Measurements from ENCODE around the gene ART4. TPM values are rescaled to one million over a fixed set of nuclear protein-coding genes. Genes with fewer than 3 reads are reported as not detected.

Gene ART4
- polyA plus RNA-seq, 1 experiment, result not detected

- ChIA-PET CTCF (interaction anchor here (0.7 kb wide), 1 partner anchor 23 kb away, joined by 4 read pairs; no protein-coding TSS in a partner anchor), POLR2A (no interaction called here)
- Histone ChIP-seq H3K27ac (ENCODE audit: low read depth, low read length) (no peak overlapping the region), H3K9me3 (ENCODE audit: control insufficient read depth, insufficient read depth, low read length) (peaks cover 6% of the 10 kb centered on the region), H3K27me3 (ENCODE audit: control insufficient read depth, insufficient read depth, low read length) (no peaks in the 10 kb centered on the region), H3K4me3 (ENCODE audit: low read depth, low read length) (no peak overlapping the region)
- no peak for DNase-seq (ENCODE audit: low read depth, low spot score)
- TF ChIP-seq CTCF (IDR thresholded peaks at IDR 0.05; ENCODE audit: low read depth, low read length), result no peak
These were observed 25.7 kb upstream of the ART4 start for GRCh38 chr12:14868916-14869506.

- ChIA-PET CTCF (interaction anchor here (0.6 kb wide), 1 partner anchor 14 kb away, joined by 3 read pairs; no protein-coding TSS in a partner anchor), POLR2A (no interaction called here)
- Histone ChIP-seq H3K4me3 (ENCODE audit: low read depth, low read length) (no peak overlapping the region), H3K27ac (ENCODE audit: low read depth, low read length) (no peak overlapping the region), H3K9me3 (ENCODE audit: control insufficient read depth, insufficient read depth, low read length) (peaks cover 4% of the 10 kb centered on the region; the same call in 1 of the 2 replicates), H3K27me3 (ENCODE audit: control insufficient read depth, insufficient read depth, low read length) (no peaks in the 10 kb centered on the region)
- no peak for DNase-seq (ENCODE audit: low read depth, low spot score)
- TF ChIP-seq CTCF (IDR thresholded peaks at IDR 0.05; ENCODE audit: low read depth, low read length), result no peak
These were observed 17.2 kb upstream of the ART4 start for GRCh38 chr12:14860490-14860889.

GRCh38 chr12:14858513-14858912 lies 15.2 kb upstream of the ART4 start:
- no peak for DNase-seq (ENCODE audit: low read depth, low spot score)
- TF ChIP-seq CTCF (IDR thresholded peaks at IDR 0.05; ENCODE audit: low read depth, low read length), result no peak
- H3K4me3 ChIP-seq (ENCODE audit: low read depth, low read length), result no peak overlapping the region
- ChIA-PET POLR2A (no interaction called here), CTCF (no interaction called here)
- H3K27ac ChIP-seq (ENCODE audit: low read depth, low read length), result no peak overlapping the region
- no peaks in the 10 kb centered on the region for H3K27me3 ChIP-seq (ENCODE audit: control insufficient read depth, insufficient read depth, low read length)
- H3K9me3 ChIP-seq (ENCODE audit: control insufficient read depth, insufficient read depth, low read length), result peaks cover 4% of the 10 kb centered on the region; the same call in 1 of the 2 replicates

- H3K27ac ChIP-seq (ENCODE audit: low read depth, low read length), result no peak overlapping the region
- CTCF ChIA-PET, result interaction anchor here (1.6 kb wide), 1 partner anchor 9 kb away, joined by 4 read pairs; no protein-coding TSS in a partner anchor
- DNase-seq (ENCODE audit: low read depth, low spot score), result no peak
- no peak overlapping the region for H3K4me3 ChIP-seq (ENCODE audit: low read depth, low read length)
- no peak for TF ChIP-seq CTCF (IDR thresholded peaks at IDR 0.05; ENCODE audit: low read depth, low read length)
- POLR2A ChIA-PET, result no interaction called here
- H3K9me3 ChIP-seq (ENCODE audit: control insufficient read depth, insufficient read depth, low read length), result no peaks in the 10 kb centered on the region
- no peaks in the 10 kb centered on the region for H3K27me3 ChIP-seq (ENCODE audit: control insufficient read depth, insufficient read depth, low read length)
These were observed 11.4 kb upstream of the ART4 start for GRCh38 chr12:14854586-14855183.

- CTCF ChIA-PET, result interaction anchor here (1.2 kb wide), 1 partner anchor 143 kb away, joined by 3 read pairs; no protein-coding TSS in a partner anchor
- H3K4me3 ChIP-seq (ENCODE audit: low read depth, low read length), result no peak overlapping the region
- no peak for TF ChIP-seq CTCF (IDR thresholded peaks at IDR 0.05; ENCODE audit: low read depth, low read length)
- POLR2A ChIA-PET, result no interaction called here
- H3K27ac ChIP-seq (ENCODE audit: low read depth, low read length), result no peak overlapping the region
- H3K27me3 ChIP-seq (ENCODE audit: control insufficient read depth, insufficient read depth, low read length), result no peaks in the 10 kb centered on the region
- DNase-seq (ENCODE audit: low read depth, low spot score), result no peak
- no peaks in the 10 kb centered on the region for H3K9me3 ChIP-seq (ENCODE audit: control insufficient read depth, insufficient read depth, low read length)
These were observed 10.6 kb upstream of the ART4 start for GRCh38 chr12:14853961-14854360.

Measured in AG04450 (cell line).